ENCODE results near the gene SYT1. TPM values are rescaled to one million over a fixed set of nuclear protein-coding genes. Genes with fewer than 3 reads are reported as not detected.

SYT1 gene
- total and polyA plus RNA-seq, 2 experiments from 2014 or later, result 48.7 to 51.7 TPM

DNA sequence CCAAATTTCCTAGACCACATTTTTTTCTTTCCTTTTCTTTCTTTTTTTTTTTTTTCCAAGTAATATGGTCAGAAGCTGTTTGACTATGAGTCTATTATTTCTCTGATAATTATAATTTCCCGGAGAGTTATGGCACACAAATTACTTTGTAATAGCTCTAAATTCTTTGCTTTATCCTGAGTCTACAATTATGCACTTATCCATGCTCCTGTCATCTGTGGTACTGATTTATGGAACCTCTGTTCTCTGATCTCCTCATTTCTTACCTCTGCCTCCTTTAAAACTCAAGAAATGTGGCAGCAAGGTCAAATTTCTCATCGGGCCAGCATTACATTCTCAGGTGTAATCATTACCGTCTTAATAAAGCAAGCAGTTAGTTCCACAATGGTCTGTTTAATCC is 544.1 kb downstream of the SYT1 start (continued):
- TF ChIP-seq, protein P1, sequence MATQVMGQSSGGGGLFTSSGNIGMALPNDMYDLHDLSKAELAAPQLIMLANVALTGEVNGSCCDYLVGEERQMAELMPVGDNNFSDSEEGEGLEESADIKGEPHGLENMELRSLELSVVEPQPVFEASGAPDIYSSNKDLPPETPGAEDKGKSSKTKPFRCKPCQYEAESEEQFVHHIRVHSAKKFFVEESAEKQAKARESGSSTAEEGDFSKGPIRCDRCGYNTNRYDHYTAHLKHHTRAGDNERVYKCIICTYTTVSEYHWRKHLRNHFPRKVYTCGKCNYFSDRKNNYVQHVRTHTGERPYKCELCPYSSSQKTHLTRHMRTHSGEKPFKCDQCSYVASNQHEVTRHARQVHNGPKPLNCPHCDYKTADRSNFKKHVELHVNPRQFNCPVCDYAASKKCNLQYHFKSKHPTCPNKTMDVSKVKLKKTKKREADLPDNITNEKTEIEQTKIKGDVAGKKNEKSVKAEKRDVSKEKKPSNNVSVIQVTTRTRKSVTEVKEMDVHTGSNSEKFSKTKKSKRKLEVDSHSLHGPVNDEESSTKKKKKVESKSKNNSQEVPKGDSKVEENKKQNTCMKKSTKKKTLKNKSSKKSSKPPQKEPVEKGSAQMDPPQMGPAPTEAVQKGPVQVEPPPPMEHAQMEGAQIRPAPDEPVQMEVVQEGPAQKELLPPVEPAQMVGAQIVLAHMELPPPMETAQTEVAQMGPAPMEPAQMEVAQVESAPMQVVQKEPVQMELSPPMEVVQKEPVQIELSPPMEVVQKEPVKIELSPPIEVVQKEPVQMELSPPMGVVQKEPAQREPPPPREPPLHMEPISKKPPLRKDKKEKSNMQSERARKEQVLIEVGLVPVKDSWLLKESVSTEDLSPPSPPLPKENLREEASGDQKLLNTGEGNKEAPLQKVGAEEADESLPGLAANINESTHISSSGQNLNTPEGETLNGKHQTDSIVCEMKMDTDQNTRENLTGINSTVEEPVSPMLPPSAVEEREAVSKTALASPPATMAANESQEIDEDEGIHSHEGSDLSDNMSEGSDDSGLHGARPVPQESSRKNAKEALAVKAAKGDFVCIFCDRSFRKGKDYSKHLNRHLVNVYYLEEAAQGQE (IDR thresholded peaks at IDR 0.05; ENCODE audit: unreplicated experiment), result no peak
- TF ChIP-seq, protein P2, sequence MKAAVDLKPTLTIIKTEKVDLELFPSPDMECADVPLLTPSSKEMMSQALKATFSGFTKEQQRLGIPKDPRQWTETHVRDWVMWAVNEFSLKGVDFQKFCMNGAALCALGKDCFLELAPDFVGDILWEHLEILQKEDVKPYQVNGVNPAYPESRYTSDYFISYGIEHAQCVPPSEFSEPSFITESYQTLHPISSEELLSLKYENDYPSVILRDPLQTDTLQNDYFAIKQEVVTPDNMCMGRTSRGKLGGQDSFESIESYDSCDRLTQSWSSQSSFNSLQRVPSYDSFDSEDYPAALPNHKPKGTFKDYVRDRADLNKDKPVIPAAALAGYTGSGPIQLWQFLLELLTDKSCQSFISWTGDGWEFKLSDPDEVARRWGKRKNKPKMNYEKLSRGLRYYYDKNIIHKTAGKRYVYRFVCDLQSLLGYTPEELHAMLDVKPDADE (IDR thresholded peaks at IDR 0.05), result no peak
- TF ChIP-seq JUNB (IDR thresholded peaks at IDR 0.05; ENCODE audit: unreplicated experiment) (no peak), CREB1 (CRISPR knock-in tag; IDR thresholded peaks at IDR 0.05; ENCODE audit: low read depth) (no peak), EZH2 (IDR thresholded peaks at IDR 0.05; ENCODE audit: low read depth, unreplicated experiment) (no peak), STAT1 (IDR thresholded peaks at IDR 0.05; ENCODE audit: unreplicated experiment) (no peak), ZNF331 (CRISPR knock-in tag; IDR thresholded peaks at IDR 0.05; ENCODE audit: low read depth) (no peak)

DNA sequence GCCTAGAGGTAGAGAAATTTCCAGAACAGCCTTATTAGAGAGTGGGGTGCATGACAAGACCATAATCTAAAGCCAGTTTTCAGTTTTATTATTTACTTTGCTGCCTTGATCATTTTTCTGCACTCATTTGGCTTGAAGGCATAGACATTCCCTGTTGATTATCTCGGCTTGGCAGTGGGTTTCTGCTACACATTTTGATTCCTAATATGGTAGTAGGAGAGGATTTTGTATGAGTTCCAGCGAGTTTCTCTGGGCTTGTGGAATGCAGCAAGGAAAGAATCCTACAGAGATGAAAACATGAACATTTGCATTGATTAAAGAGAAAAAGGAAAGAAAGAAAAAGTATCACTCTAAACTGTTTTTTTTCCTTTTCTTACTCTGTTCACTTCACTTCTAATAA is 545.0 kb downstream of the SYT1 start:
- Mint-ChIP-seq H3K9me3 (no peaks in the 10 kb centered on the region), H3K36me3 (ENCODE audit: low read depth) (no peaks in the 10 kb centered on the region), H3K27me3 (ENCODE audit: insufficient read depth, low read depth, poor library complexity) (no peaks in the 10 kb centered on the region), H3K4me1 (peaks cover 31% of the 10 kb centered on the region), H3K27ac (peak overlapping the region; percentile 94), H3K4me3 (no peak overlapping the region)
- Histone ChIP-seq H3K4me1 (ENCODE audit: insufficient read depth) (peaks cover 16% of the 10 kb centered on the region), H4K20me1 (replicated peaks; ENCODE audit: insufficient read depth) (no peaks in the 10 kb centered on the region), H3K4me2 (no peak overlapping the region), H3K27ac (ENCODE audit: low read depth) (peak overlapping the region; percentile 24; the same call in 1 of the 2 replicates), H2AFZ (no peak overlapping the region), H3K4me3 (no peak overlapping the region), H3K27me3 (ENCODE audit: insufficient read depth) (no peaks in the 10 kb centered on the region), H3K9me2 (ENCODE audit: insufficient read depth) (no peaks in the 10 kb centered on the region), H3K79me2 (replicated peaks; ENCODE audit: insufficient read depth) (no peaks in the 10 kb centered on the region), H3F3A (replicated peaks; ENCODE audit: low read depth) (no peaks in the 10 kb centered on the region), H3K36me3 (ENCODE audit: insufficient read depth) (no peaks in the 10 kb centered on the region)
- DNase-seq (ENCODE audit: low spot score), result no peak
- ATAC-seq, result peak; percentile 32; the same call in 2 of the 3 replicates
- no peak for TF ChIP-seq EZH2 (IDR thresholded peaks at IDR 0.05; ENCODE audit: low read depth, unreplicated experiment)
- TF ChIP-seq, protein P3, sequence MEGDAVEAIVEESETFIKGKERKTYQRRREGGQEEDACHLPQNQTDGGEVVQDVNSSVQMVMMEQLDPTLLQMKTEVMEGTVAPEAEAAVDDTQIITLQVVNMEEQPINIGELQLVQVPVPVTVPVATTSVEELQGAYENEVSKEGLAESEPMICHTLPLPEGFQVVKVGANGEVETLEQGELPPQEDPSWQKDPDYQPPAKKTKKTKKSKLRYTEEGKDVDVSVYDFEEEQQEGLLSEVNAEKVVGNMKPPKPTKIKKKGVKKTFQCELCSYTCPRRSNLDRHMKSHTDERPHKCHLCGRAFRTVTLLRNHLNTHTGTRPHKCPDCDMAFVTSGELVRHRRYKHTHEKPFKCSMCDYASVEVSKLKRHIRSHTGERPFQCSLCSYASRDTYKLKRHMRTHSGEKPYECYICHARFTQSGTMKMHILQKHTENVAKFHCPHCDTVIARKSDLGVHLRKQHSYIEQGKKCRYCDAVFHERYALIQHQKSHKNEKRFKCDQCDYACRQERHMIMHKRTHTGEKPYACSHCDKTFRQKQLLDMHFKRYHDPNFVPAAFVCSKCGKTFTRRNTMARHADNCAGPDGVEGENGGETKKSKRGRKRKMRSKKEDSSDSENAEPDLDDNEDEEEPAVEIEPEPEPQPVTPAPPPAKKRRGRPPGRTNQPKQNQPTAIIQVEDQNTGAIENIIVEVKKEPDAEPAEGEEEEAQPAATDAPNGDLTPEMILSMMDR (conservative IDR thresholded peaks at IDR 0.05; ENCODE audit: low read depth in 2 of 2), result no peak
- no peak for TF ChIP-seq POLR2AphosphoS5 (IDR thresholded peaks at IDR 0.05; ENCODE audit: low read depth)
- TF ChIP-seq, protein P4, sequence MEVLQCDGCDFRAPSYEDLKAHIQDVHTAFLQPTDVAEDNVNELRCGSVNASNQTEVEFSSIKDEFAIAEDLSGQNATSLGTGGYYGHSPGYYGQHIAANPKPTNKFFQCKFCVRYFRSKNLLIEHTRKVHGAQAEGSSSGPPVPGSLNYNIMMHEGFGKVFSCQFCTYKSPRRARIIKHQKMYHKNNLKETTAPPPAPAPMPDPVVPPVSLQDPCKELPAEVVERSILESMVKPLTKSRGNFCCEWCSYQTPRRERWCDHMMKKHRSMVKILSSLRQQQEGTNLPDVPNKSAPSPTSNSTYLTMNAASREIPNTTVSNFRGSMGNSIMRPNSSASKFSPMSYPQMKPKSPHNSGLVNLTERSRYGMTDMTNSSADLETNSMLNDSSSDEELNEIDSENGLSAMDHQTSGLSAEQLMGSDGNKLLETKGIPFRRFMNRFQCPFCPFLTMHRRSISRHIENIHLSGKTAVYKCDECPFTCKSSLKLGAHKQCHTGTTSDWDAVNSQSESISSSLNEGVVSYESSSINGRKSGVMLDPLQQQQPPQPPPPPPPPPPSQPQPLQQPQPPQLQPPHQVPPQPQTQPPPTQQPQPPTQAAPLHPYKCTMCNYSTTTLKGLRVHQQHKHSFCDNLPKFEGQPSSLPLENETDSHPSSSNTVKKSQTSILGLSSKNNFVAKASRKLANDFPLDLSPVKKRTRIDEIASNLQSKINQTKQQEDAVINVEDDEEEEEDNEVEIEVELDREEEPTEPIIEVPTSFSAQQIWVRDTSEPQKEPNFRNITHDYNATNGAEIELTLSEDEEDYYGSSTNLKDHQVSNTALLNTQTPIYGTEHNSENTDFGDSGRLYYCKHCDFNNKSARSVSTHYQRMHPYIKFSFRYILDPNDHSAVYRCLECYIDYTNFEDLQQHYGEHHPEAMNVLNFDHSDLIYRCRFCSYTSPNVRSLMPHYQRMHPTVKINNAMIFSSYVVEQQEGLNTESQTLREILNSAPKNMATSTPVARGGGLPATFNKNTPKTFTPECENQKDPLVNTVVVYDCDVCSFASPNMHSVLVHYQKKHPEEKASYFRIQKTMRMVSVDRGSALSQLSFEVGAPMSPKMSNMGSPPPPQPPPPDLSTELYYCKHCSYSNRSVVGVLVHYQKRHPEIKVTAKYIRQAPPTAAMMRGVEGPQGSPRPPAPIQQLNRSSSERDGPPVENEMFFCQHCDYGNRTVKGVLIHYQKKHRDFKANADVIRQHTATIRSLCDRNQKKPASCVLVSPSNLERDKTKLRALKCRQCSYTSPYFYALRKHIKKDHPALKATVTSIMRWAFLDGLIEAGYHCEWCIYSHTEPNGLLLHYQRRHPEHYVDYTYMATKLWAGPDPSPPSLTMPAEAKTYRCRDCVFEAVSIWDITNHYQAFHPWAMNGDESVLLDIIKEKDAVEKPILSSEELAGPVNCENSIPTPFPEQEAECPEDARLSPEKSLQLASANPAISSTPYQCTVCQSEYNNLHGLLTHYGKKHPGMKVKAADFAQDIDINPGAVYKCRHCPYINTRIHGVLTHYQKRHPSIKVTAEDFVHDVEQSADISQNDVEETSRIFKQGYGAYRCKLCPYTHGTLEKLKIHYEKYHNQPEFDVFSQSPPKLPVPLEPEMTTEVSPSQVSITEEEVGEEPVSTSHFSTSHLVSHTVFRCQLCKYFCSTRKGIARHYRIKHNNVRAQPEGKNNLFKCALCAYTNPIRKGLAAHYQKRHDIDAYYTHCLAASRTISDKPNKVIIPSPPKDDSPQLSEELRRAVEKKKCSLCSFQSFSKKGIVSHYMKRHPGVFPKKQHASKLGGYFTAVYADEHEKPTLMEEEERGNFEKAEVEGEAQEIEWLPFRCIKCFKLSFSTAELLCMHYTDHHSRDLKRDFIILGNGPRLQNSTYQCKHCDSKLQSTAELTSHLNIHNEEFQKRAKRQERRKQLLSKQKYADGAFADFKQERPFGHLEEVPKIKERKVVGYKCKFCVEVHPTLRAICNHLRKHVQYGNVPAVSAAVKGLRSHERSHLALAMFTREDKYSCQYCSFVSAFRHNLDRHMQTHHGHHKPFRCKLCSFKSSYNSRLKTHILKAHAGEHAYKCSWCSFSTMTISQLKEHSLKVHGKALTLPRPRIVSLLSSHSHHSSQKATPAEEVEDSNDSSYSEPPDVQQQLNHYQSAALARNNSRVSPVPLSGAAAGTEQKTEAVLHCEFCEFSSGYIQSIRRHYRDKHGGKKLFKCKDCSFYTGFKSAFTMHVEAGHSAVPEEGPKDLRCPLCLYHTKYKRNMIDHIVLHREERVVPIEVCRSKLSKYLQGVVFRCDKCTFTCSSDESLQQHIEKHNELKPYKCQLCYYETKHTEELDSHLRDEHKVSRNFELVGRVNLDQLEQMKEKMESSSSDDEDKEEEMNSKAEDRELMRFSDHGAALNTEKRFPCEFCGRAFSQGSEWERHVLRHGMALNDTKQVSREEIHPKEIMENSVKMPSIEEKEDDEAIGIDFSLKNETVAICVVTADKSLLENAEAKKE (CRISPR knock-in tag; IDR thresholded peaks at IDR 0.05), result no peak
- no peak for TF ChIP-seq NANOG (IDR thresholded peaks at IDR 0.05; ENCODE audit: borderline replicate concordance)
- no peak for TF ChIP-seq EZH2phosphoT487 (IDR thresholded peaks at IDR 0.05; ENCODE audit: unreplicated experiment)
- no peak for TF ChIP-seq JUNB (IDR thresholded peaks at IDR 0.05; ENCODE audit: unreplicated experiment)
